NCI-H82 treated with DMSO at 0.1 percent for 48 hours (cell line): ENCODE measurements around the gene WNT10A.
A peak's percentile ranks its signal among the peaks of the same experiment; 100 is the strongest.

Experiments
- DNase-seq: peaks from one replicate; lab custom pipeline; 2025; ENCODE audit not compliant: unreplicated experiment; lab: John Stamatoyannopoulos, UW

Gene WNT10A

DNA sequence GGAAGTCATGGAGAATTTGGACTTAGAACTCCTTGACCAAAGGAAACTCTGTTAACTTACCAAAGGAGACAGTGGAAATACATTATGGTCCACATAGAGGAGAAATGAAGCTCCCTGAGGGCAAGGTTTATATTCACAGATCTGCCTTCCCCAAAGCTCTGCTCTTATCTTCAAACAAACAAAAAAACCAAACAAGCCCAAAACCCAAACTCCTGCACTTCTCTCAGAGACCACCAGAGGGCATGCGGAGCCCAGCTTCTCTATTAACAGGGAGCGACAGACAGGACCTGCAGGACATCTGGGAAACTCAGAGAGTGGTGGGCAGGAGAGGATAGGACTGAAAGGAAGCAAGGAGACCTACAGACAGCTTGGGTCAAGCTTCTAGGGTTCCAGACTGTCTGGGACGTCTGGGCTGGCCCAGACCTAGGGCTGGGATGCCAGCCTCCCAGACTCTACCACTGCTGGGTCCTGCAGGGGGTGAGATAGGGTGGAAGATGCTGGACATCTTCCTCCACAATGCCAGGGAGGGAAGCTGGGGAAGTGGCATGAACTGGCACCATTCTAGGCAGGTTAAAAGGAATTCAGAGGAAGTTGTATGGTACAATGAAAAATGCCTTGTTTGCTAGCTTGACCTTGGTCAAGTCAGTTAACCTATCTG is 4.0 kb upstream of the WNT10A start:
- peak; percentile 77 for DNase-seq

DNA sequence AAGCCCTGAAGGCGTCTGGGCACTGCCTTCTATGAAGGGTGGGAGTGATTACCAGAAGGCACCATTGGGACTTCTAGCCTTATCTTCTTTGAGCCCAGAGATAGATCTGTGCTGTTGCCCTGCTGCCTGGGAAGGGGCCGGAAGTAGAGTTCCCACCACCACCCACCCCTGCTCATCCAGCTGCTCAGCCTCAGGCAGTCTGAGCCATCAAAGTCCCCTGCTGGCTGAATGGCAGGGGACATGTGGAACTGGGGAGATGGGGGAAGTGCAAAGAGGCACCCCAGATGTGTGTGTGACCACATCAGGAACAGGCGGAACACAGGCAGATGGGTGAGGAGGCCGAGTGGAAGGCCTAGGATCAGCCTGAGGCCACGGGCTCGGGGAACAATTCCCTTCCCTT is 3.3 kb upstream of the WNT10A start:
- no peak for DNase-seq

DNA sequence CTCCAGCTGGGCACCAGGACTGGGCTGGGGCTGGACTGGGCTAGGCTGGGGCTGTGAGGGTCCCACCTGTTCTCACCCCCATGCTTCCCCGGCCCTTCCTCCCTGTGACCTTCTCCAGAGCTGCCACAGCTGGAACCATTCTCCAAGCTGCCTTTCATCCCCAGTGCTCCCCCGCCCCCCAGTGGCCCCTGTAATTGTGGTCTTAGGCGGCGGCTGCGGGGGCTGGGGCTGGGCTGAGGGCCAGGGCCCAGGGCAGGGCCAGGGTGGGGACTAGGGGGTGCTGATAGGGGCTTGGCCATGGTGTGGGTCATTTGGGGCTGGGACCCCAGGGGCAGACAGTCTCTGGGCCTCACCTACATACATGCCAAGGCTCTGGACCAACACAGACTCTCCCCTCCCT is 2.8 kb upstream of the WNT10A start:
- no peak for DNase-seq

DNA sequence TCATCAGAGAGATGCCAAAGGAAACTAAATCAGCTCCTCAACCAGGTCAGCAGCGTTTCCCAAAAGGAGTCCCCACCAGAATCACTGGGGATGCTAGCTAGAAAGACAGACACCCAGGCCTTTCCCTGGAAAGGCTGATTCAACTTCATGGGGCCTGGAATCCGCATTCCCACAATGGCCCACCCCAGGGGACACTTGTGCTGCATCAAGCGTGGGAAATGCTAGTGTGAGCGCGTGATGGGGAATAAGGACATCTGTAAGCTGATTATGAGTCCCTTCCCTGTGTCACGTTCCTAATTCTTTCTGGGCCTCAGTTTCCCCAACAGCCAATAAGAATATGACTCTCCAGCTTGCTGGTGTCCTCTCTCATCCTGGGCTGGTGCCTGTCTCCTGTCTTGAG is 2.2 kb upstream of the WNT10A start:
- DNase-seq = no peak

DNA sequence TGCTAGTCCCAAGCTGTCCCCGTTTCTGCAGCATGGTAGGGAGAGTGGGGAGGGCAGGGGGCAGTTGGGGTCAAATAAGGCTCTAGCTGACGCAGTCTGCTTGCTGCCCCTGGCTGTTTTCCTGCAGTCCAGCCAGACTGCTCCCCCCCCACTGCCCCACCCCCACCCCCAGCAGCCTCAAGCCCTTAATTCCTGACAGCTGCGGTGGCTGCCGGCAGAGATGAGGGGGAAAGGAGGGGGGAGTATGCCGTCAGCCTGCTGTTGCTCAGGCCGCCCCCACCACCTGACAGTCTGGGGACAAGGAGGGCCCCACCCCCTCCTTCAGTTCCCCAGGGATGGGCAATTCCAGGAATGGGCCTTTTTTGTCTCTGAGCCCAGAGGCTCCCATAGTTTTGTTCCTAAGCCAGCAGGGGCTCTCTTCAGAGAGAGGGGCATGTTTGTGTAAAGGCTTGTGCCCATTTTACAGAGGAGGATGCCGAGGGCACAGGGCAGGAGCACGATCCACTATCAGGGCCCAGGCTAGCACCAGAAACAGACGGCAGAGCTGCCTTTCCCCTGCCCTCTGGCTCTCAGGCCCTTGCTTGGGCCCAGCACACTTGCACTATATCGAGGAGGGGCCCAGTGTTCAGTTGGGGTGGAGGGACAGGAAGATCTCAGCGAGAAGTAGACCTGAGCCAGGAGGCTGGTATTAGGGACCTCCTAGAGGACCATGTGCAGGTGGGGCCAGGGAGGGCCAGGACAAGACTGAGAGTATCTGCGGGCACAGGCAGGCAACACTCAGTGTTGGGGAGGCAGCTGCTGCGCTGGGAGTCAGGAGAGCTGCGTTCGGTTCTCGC is 1.5 kb upstream of the WNT10A start:
- DNase-seq = peak; percentile 90

DNA sequence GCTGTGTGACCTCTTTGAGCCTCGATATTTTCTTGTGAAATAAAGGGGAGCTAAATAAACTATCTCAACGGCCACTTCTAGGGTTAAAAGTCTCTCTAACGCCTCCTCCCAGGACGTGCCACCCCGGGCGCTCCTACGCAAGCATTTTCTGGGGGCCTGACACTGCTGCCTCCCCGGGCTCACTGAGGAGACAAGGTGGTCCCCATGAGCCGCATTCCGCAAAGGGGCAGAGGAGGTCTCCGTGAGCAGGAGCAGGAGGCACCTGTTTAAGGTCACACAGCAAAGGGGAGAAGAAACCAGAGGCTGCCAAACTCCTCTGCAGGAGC is 913 bp upstream of the WNT10A start:
- no peak for DNase-seq

DNA sequence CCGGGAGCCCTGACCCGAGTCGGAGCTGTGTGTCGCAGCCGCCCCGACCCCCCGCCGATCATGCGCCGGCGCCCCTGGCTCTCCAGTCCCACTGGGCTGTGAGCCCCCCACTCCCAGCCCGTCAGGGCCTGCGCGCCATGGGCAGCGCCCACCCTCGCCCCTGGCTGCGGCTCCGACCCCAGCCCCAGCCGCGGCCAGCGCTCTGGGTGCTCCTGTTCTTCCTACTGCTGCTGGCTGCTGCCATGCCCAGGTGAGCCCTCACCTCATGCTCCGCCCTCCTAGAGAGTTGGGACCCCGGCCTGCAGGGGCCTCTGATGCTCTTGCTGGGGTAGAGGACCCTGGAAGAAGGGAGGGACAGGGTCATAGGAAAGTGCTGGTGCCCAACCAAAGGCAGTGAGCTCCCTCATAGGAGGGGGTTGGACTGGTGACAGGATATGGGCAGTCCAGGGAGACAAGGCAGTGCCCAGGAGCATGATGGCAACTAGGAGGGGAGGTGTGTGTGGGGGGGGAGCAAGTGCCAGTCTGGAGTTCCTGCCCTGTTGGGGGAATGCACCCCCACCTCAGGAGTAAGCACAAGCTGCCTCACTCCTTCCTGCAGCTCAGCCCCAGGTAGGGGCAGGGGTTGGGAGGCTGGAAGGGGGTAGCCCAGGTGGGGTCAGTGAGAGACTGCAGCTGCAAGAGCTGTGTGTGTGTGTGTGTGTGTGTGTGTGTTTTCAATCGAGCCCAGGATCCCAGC is 375 bp downstream of the WNT10A start:
- DNase-seq = no peak

DNA sequence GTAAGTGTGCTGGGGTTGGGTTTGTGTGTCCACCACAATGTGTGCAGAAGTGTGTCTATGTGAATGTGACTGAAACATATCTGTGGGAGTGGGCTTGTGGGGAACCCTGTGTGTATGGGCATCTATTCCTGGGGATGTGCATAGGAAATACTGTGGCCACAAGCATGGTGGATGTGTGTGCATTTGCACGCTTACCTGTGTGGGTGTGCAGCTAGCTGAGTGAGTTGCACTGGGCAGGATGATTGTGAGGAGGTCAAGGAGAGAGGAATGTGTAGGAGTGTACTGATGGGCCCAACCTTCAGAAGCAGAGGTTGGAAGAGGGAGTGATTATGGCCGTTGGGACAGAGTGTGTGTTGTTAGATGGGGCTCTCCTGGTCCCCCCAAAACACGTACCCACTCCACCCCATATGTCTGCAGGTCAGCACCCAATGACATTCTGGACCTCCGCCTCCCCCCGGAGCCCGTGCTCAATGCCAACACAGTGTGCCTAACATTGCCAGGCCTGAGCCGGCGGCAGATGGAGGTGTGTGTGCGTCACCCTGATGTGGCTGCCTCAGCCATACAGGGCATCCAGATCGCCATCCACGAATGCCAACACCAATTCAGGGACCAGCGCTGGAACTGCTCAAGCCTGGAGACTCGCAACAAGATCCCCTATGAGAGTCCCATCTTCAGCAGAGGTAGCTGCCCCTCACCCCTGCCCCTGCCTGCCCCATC is 1.2 kb downstream of the WNT10A start:
- DNase-seq = no peak

DNA sequence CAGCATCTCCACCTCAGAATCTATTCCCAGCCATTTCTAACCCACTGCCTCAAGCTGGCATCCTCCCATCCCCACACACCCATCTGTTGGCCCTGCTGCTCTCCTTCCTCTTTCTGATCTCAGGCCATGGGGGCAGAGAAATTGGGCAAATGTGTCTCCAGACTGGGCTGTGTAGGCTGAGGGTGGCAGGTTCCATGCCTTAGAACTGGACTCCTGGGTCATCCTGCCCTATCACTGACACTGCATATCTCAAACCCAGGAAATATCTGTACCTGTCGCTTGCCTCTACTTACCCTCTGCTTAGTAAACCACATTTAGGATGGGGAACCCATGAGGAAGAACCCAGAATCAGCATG is 1.8 kb downstream of the WNT10A start:
- no peak for DNase-seq

DNA sequence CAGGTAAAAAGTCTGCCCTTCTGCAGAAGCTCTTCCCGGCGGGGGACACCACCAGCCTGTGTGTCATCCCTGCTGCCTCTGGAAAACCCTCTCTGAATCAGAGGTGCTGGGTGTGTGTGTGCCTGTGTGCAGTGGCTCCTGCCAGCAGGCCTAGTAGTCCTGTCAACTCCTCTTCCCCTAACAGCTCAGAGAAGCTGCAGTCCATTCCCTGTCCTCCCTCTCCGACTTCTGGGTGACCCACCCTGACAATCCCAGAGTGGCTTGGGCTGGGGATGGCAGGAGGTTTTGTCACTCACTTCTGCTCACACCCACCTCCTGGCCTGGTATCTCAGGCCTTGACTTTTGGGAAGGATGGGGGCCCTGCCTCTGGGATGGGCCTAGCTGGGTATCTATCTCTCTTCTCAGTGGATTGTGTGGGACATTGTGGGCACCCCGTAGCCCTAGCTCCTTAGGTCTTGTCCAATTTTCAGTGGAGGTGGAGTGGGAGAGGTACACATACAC is 2.3 kb downstream of the WNT10A start:
- DNase-seq = no peak

DNA sequence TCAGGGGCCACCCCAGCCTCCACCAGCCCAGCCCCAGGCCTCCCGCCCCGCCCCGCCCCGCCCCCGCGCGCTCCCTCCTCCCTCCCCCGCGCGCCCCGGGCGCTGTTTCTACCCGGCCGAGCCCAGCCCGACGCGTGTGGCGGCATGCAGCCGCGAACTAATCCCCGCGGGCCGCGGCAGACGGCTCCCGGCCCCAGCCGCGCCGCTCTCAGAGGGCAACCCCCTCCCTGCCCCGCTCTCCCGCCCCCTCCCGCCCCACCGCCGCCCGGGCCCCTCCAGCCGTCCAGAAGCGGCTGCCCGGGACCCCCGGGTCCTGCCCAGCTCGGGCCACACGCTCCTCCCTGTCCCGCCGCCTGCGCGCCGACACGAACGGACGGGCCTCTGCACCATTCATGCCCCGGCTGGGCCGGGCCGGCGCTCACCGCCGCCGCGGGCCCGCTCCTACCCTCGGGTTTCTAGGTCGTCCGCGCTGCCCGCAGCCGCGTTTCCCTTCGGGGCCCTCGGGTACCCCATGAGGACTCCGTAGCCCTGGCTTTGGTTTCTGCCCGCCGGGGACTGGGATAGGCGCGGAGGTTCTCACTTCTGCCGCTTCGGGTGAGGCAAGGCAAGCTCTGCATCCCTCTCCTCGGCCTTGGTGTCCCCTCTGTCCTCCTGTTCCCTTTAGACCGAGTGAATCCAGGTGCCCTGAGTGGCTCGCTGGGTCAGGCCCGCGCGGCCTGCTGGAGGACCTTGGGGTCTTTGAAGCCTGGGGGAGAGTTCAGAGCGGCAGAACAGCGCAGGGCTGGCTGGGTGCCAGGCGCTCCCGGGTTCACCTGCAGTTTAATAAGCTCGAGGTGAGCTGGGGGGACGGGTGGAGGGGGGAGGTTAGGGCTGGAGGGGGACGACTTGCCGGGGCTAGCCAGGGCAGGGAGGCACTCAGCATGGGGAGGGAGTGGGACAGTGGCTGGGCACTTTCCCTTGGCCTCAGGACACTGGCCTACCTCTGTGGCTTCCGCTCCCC is 3.1 kb downstream of the WNT10A start:
- peak; percentile 37 for DNase-seq

DNA sequence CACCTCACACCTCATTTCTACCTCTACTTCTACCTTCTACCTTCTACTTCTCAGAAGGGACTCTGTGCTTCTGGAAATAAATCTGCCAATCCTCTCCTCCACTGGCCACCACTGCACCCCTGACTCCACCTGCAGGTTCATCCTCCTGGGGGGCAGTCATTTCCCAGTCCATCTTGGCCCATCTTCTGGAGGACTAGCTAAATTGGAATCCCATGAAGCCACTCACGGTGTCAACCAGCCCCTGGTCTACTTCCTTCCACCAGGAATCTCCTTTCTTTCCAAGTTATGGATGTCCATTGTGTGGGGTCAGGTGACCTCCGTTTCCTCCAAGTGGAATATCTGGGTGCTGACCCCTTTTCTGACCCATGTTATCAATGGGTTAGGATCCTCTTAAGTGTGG is 3.9 kb downstream of the WNT10A start:
- no peak for DNase-seq

DNA sequence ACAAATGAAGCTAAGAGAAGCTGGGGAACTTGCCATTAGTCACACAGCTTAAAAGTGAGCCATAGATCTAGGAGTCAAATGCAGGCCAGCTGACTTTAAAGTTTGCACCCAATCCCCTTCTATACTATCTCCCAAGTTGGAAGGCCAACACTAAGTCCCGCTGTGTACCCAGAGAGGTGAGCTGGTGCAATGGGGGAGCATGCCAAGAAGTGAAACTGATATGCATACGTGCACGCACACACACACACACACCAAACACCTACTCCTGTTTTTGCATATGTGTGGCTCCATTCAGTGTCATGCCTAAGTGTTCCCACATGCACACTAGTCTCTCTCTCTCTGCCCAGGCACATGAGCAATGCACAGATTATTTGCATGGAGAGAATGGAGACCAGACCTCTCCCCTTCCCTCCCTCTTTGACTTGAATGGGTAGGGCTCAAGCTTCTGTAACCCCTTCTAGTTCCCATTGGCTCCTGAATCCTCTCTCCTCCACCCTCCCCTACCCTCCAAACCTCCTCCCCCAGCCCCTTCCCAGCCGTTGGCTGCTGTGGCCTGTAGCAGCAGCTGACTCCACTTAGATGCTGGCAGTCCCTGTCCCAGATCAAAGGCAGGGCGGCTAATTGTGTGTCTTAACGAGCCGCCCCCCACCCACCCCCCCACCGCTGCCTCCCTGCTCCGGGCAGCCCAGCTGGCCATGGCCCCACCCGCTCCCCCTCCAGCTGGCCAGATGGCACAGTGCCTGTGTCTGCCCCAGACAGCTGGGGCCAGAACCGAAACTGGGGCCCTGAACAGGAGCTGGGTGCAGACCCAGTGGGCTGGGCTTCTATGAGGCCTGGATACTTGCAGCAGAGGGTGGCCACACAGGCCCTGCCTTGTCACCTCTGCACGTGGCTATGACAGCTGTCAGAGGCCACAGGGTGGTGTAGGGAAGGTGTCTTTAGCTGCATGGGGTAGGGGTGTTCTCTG is 5.6 kb downstream of the WNT10A start:
- peak; percentile 86 for DNase-seq

DNA sequence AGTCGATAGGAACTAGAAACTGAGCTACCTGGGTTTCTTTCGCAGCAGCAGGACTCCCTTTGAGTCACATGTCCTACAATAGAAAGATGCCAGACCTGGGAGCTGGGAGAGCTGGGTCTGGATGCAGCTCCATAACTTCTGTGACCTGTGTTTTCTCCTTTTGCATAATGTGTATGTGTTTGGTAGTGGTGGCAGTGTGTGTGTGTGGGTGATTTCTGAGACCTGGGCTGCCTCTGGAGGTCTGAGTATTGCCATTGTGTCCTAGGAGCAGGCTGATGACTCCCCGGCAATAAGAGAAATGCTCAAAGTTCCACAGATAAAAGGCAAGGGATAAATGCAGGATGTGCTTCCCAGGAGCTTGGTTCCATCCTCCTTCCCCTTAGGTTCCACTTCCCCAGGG is 6.4 kb downstream of the WNT10A start:
- DNase-seq = no peak

DNA sequence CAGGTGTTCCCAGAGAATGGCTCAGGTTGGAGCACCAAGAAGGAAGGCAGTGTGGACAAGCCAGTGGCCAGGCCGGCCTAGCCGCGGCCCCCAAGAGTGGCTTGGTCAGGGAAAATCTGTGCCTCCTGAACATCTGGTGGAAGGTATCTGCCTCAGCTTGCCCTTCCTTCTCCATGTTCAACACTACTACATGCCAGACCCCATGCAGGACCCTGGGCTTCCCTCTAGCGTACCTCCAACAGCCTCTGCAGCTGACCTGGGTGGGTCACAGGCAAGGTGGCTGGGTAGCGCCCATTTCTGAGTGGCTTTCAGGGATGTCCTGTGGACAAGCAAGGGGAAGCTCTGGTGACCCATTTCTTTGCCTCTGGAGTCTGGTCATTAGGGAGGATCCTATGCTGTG is 7.7 kb downstream of the WNT10A start:
- DNase-seq = no peak

DNA sequence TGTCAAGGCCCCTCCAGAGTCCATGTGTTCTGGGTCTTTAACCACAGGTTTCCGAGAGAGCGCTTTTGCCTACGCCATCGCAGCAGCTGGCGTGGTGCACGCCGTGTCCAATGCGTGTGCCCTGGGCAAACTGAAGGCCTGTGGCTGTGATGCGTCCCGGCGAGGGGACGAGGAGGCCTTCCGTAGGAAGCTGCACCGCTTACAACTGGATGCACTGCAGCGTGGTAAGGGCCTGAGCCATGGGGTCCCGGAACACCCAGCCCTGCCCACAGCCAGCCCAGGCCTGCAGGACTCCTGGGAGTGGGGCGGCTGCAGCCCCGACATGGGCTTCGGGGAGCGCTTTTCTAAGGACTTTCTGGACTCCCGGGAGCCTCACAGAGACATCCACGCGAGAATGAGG is 9.3 kb downstream of the WNT10A start:
- DNase-seq = no peak

DNA sequence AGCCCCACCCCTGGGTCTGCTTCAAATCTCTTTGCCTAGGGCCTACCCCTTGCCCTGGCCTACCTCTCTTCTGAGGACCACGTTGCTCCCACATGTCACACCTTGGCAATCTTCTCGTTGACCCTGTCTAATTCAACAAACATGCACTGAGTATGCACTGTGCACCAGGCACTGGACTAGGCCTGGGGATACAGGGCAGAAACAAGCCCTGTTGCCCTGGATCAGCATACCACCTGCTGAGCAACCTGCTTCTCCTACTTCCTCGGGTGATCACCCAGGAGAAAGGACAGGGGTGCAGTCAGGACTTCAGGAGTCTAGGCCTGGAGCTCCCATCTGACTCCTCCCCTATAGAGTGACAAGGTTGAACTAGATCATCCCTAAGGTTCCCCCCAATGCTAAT is 9.7 kb downstream of the WNT10A start:
- DNase-seq = no peak

DNA sequence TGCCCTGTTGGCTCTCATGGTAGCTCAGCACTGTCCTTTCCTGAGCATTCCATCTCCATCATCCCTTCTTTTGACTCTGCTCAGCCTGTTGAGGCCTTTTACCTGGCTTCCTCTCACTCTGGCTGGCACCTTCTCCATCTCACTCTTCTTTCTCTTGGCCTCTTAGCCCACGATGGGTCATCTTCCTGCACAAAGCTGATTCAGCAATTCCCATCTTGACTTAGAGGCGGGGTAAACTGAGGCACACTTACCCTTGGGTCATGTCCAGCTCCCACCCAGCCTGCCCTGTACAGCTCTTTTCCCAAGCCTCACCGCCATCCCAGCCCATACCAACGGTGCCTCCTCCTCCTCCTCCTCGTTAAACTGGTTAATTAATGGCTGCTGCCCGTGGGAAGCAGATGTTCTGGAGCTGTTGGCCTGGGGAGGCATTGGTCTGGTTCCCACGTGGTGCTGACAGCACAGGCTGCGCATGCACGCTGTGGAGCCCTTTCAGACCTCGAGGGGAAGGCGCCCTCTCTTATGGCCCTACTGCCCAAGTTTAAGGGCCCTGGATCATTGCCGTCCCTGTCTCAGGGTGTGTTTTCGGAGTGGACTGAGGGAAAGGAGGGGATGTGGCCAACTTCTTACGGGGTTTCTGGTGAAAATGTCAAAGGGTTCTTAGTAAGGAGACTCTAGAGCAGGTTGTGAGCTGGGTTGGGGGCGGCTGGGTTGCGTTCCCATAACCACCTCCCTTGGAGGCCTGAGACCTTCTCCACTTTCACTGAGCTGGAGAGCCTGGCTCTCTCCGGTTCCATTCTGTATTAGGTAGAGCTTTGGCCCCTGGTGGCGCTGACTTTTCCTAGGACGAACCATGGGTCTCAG is 10.9 kb downstream of the WNT10A start:
- no peak for DNase-seq
